H1 (cell line): ENCODE results near the gene CCDC80.

ENCODE experiments used
- CTCF ChIP-seq, 3 experiments: IDR thresholded peaks; 1 replicate in 2 of 3; 2 replicates in 1 of 3; pipeline versions ENCODE4 v1.5.1 to v1.6.1; 2011; ENCODE audit warnings: low read length in 3 of 3, mild to moderate bottlenecking in 3 of 3, inconsistent platforms in 2 of 3, low read depth in 1 of 3, moderate library complexity in 1 of 3; ENCODE audit not compliant: insufficient read depth in 1 of 3; ENCODE audit errors: control extremely low read depth in 1 of 3
- POLR2A ChIP-seq, 2 experiments: IDR thresholded peaks; 1 replicate in 1 of 2; 2 replicates in 1 of 2; pipeline ENCODE4 v1.6.1; 2011; ENCODE audit warnings: low read depth in 2 of 2, low read length in 2 of 2, mild to moderate bottlenecking in 2 of 2; ENCODE audit errors: control extremely low read depth in 1 of 2

DNA sequence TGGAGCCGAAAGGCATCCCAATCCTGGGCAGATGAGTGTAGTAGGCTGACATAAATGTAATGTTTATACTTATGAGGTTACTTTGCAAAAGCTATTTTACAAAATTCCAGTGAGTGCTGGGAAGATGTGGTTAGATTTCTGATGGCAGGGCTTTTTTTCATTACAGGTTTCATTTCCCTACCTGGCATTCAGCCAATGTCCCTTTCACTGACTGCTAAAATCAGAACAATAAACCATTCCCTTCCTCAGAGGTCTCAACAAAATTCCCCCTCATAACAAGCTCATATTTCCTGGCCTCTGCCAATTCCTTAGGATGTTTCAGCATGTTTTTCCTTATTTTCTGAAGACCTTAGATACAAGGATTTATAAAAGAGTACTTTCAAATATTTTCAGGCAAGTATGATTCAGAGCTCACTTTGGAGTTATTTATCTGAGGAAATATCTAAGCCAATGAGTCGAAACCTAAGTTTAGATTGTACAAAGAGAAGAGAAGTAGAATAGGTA lies 40.9 kb upstream of the CCDC80 start:
- TF ChIP-seq CTCF (IDR thresholded peaks at IDR 0.05; ENCODE audit: control extremely low read depth in 1 of 3, insufficient read depth in 1 of 3, low read depth in 1 of 3, low read length in 3 of 3) (no peak), POLR2A (IDR thresholded peaks at IDR 0.05; ENCODE audit: control extremely low read depth in 1 of 2, low read depth in 2 of 2, low read length in 2 of 2) (no peak)
